ENCODE measurements around the gene GOLM1. TPM values are rescaled to one million over a fixed set of nuclear protein-coding genes. Genes with fewer than 3 reads are reported as not detected.

Gene GOLM1
- total and polyA plus RNA-seq, 2 of the 8 experiments (the other 6 are each of a cell fraction or from before 2014, with no cell fraction given), result 45.9 to 88.9 TPM

Small RNA genes lying within 50 kb of the gene (small RNA-seq; reads per million reads assigned to genes)
- not detected for gene AL161447.1 (ENCODE audit: insufficient read depth)

Other genes with a start within 250 kb of the GOLM1 start
- gene NAA35, start 158.4 kb downstream of the GOLM1 start, total RNA-seq (2021; fragmentation: NEBNext Ultra II Directional; extraction: Animal tissue kit (Norgen Biotek cat#: 25700)), result 30.9 and 35.2 TPM in 2 replicates
- gene NAA35, start 158.4 kb downstream of the GOLM1 start, polyA plus RNA-seq (2011; rRNA removed), result 8.8 and 12.9 TPM in 2 replicates
- 0.65 TPM in 1 of 2 replicates, not detected in the other for gene C9orf153, start 160.1 kb upstream of the GOLM1 start, total RNA-seq (2021; fragmentation: NEBNext Ultra II Directional; extraction: Animal tissue kit (Norgen Biotek cat#: 25700))
- 0.05 TPM in 1 of 2 replicates, not detected in the other for gene C9orf153, start 160.1 kb upstream of the GOLM1 start, polyA plus RNA-seq (2011; rRNA removed)
- gene ISCA1, start 183.0 kb upstream of the GOLM1 start, total RNA-seq (2021; fragmentation: NEBNext Ultra II Directional; extraction: Animal tissue kit (Norgen Biotek cat#: 25700)), result 39.0 and 40.0 TPM in 2 replicates
- gene ISCA1, start 183.0 kb upstream of the GOLM1 start, polyA plus RNA-seq (2011; rRNA removed), result 18.1 and 35.0 TPM in 2 replicates